NCI-H2029 (cell line): ENCODE measurements around the gene SMAD3.
"Not testable (repeated sequence)": the region's sequence is repeated elsewhere in the genome, so short reads cannot be mapped to it uniquely, and the experiment has no call there.

Experiments
- DNase-seq: peaks from one replicate; lab custom pipeline; 2025; lab: John Stamatoyannopoulos, UW

Gene SMAD3

GRCh38 chr15:67109141-67110034, 44.0 kb downstream of the SMAD3 start:
- no peak for DNase-seq

GRCh38 chr15:67110361-67110781, 45.0 kb downstream of the SMAD3 start:
- DNase-seq: no peak

GRCh38 chr15:67110958-67111864, 45.8 kb downstream of the SMAD3 start:
- no peak for DNase-seq

- DNase-seq: no peak
These were observed 48.6 kb downstream of the SMAD3 start for GRCh38 chr15:67114046-67114445.

GRCh38 chr15:67114846-67115585, 49.6 kb downstream of the SMAD3 start:
- DNase-seq: no peak

GRCh38 chr15:67115586-67115969, 50.2 kb downstream of the SMAD3 start:
- no peak for DNase-seq

GRCh38 chr15:67116742-67117141, 51.3 kb downstream of the SMAD3 start:
- DNase-seq: no peak

- DNase-seq: no peak
These were observed 52.0 kb downstream of the SMAD3 start for GRCh38 chr15:67117370-67117769.

- DNase-seq: no peak
These were observed 53.4 kb downstream of the SMAD3 start for GRCh38 chr15:67118808-67119207.

- no peak for DNase-seq
These were observed 53.9 kb downstream of the SMAD3 start for GRCh38 chr15:67119238-67119846.

- no peak for DNase-seq
These were observed 54.8 kb downstream of the SMAD3 start for GRCh38 chr15:67120009-67120838.

GRCh38 chr15:67120839-67121643, 55.6 kb downstream of the SMAD3 start:
- DNase-seq: no peak

GRCh38 chr15:67121644-67122605, 56.5 kb downstream of the SMAD3 start:
- DNase-seq: no peak

GRCh38 chr15:67122816-67123215, 57.4 kb downstream of the SMAD3 start:
- DNase-seq: not testable (repeated sequence)

- not testable (repeated sequence) for DNase-seq
These were observed 57.9 kb downstream of the SMAD3 start for GRCh38 chr15:67123291-67123690.

GRCh38 chr15:67124111-67124510, 58.7 kb downstream of the SMAD3 start:
- no peak for DNase-seq

GRCh38 chr15:67124911-67125588, 59.6 kb downstream of the SMAD3 start:
- no peak for DNase-seq
